Liver (tissue), 9 donors: ENCODE data around the gene SGPL1. TPM values are rescaled to one million over a fixed set of nuclear protein-coding genes. Genes with fewer than 3 reads are reported as not detected.

Experiments
- DNase-seq: peaks from one replicate; pipeline ENCODE4 v3.0.0-alpha.2; 2017; ENCODE audit warnings: low spot score
- H3K27ac ChIP-seq, 2 donors: one replicate each; pipeline ENCODE4 v1.7.0; 2013; ENCODE audit warnings: inconsistent platforms in 2 of 2, low read length in 2 of 2, control low read depth in 1 of 2, low read depth in 1 of 2, mild to moderate bottlenecking in 1 of 2
- H3K27me3 ChIP-seq, 4 donors: one replicate each; pipeline versions ENCODE4 v1.6.1 to v1.7.0; 2013; ENCODE audit warnings: low read length in 3 of 4, inconsistent platforms in 1 of 4, mild to moderate bottlenecking in 1 of 4, moderate library complexity in 1 of 4; ENCODE audit not compliant: control insufficient read depth in 4 of 4, insufficient read depth in 4 of 4
- H3K36me3 ChIP-seq, 4 donors: one replicate each; pipeline versions ENCODE4 v1.6.1 to v1.7.0; 2013; ENCODE audit warnings: low read length in 3 of 4, mild to moderate bottlenecking in 3 of 4, low read depth in 1 of 4, moderate library complexity in 1 of 4; ENCODE audit not compliant: control insufficient read depth in 4 of 4, insufficient read depth in 3 of 4
- H3K4me1 ChIP-seq, 4 donors: one replicate each; pipeline versions ENCODE4 v1.6.1 to v1.7.0; 2013; ENCODE audit warnings: low read length in 3 of 4, mild to moderate bottlenecking in 3 of 4, moderate library complexity in 1 of 4; ENCODE audit not compliant: control insufficient read depth in 4 of 4, insufficient read depth in 4 of 4
- H3K4me3 ChIP-seq, 3 donors: one replicate each; pipeline versions ENCODE4 v1.6.1 to v1.7.0; 2013; ENCODE audit warnings: low read length in 3 of 3, control low read depth in 1 of 3, low read depth in 1 of 3, mild to moderate bottlenecking in 1 of 3
- H3K9ac ChIP-seq, 2 donors: one replicate each; pipeline ENCODE4 v1.7.0; 2013; ENCODE audit warnings: low read length in 2 of 2, mild to moderate bottlenecking in 2 of 2, moderate library complexity in 2 of 2, control low read depth in 1 of 2, low read depth in 1 of 2
- H3K9me3 ChIP-seq, 4 donors: one replicate each; pipeline versions ENCODE4 v1.6.1 to v1.7.0; 2013; ENCODE audit warnings: low read length in 3 of 4; ENCODE audit not compliant: control insufficient read depth in 4 of 4
- ATF3 ChIP-seq: IDR thresholded peaks from 2 replicates; pipeline ENCODE4 v1.6.1; 2016; ENCODE audit warnings: antibody characterized with exemption
- CTCF ChIP-seq: fragments of 150-350 bp; IDR thresholded peaks from 2 replicates; pipeline ENCODE4 v1.5.1; 2017; ENCODE audit warnings: improper control_type of control experiment, low read depth, low read length; ENCODE audit not compliant: missing input control
- EGR1 ChIP-seq, 2 donors: IDR thresholded peaks; 2 replicates each; pipeline ENCODE4 v1.6.1; 2016 to 2018; ENCODE audit warnings: antibody characterized with exemption in 2 of 2, low read depth in 2 of 2
- FOXA1 ChIP-seq: IDR thresholded peaks from 2 replicates; pipeline ENCODE4 v1.6.1; 2016; ENCODE audit warnings: antibody characterized with exemption
- FOXA2 ChIP-seq: IDR thresholded peaks from 2 replicates; pipeline ENCODE4 v1.6.1; 2016; ENCODE audit warnings: antibody characterized with exemption
- GABPA ChIP-seq, 2 donors: IDR thresholded peaks in 1 of 2; conservative IDR thresholded peaks in 1 of 2; 2 replicates each; pipeline ENCODE4 v1.6.1; 2016; ENCODE audit warnings: antibody characterized with exemption in 2 of 2, mild to moderate bottlenecking in 1 of 2, moderate library complexity in 1 of 2
- HNF4G ChIP-seq: IDR thresholded peaks from 2 replicates; pipeline ENCODE4 v1.6.1; 2016; ENCODE audit warnings: antibody characterized with exemption
- JUND ChIP-seq, 2 donors: IDR thresholded peaks; 2 replicates each; pipeline ENCODE4 v1.6.1; 2016; ENCODE audit warnings: antibody characterized with exemption in 2 of 2
- MAX ChIP-seq: IDR thresholded peaks from 2 replicates; pipeline ENCODE4 v1.6.1; 2016; ENCODE audit warnings: antibody characterized with exemption
- NR2F2 ChIP-seq: IDR thresholded peaks from 2 replicates; pipeline ENCODE4 v1.6.1; 2016; ENCODE audit warnings: antibody characterized with exemption
- RAD21 ChIP-seq, 2 donors: IDR thresholded peaks; 2 replicates each; pipeline ENCODE4 v1.6.1; 2016; ENCODE audit warnings: antibody characterized with exemption in 2 of 2, mild to moderate bottlenecking in 2 of 2
- REST ChIP-seq: IDR thresholded peaks from 2 replicates; pipeline ENCODE4 v1.6.1; 2016; ENCODE audit warnings: antibody characterized with exemption, mild to moderate bottlenecking
- RXRA ChIP-seq, 2 donors: IDR thresholded peaks; 2 replicates each; pipeline ENCODE4 v1.6.1; 2017 to 2018; ENCODE audit warnings: antibody characterized with exemption in 2 of 2, mild to moderate bottlenecking in 1 of 2
- TAF1 ChIP-seq: conservative IDR thresholded peaks from 2 replicates; pipeline ENCODE4 v1.6.1; 2016; ENCODE audit warnings: antibody characterized with exemption, mild to moderate bottlenecking
- YY1 ChIP-seq: IDR thresholded peaks from 2 replicates; pipeline ENCODE4 v1.6.1; 2016; ENCODE audit warnings: antibody characterized with exemption, mild to moderate bottlenecking
- ZBTB33 ChIP-seq: IDR thresholded peaks from 2 replicates; pipeline ENCODE4 v1.6.1; 2016; ENCODE audit warnings: antibody characterized with exemption
- WGBS: extraction: QIAGEN DNeasy Blood & Tissue Kit; methylation state at CpG from one replicate; pipeline ENCODE4 v1.1.7; 2013; 5-methylcytosine and 5-hydroxymethylcytosine counted together
- polyA plus RNA-seq, 2 donors: library from polyadenylated mRNA; stranded (reverse) in 1 of 2; unstranded in 1 of 2; fragments of 200-250 nt in 1 of 2; fragments of >200 nt in 1 of 2; fragmentation: Nextera tagmentation in 1 of 2; extraction: Ambion mirVana in 1 of 2; gene quantifications; one replicate each; pipeline versions ENCODE4 v1.2.1 to v1.2.3, GENCODE V29; 2013 to 2015
- total RNA-seq, 2 donors: library from RNA; depleted of rRNA; stranded (reverse); fragments of >200 nt; gene quantifications; one replicate each; pipeline ENCODE4 v1.2.3, GENCODE V29; 2014
- donor health status: healthy.
- donor health status: healthy.
- donor health status: healthy.
- donor health status: healthy.
- donor health status: healthy.

Gene SGPL1
- total and polyA plus RNA-seq, 4 donors: 11.8 to 37.1 (median 16.8) TPM

DNA sequence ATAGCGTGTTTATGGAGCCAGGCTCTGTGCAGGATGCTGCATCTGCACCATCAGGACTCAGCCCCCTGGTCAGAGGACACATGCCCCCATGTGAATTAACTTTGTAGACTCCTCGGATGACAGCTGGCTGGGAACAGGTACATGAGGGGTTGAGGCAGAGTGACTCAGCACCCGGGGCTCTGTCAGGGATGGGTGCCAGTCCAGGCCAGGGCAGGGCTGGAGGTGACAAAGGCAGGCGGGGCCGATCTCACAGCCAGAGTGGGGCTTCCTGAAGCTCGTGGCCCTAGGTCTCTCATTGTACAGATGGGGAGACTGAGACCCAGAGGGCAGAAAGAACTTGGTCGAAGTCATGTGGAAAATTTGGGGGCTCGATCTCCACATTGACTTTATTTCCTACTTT lies 107.9 kb downstream of the SGPL1 start:
- H3K9me3 ChIP-seq: no peaks in the 10 kb centered on the region
- no peaks in the 10 kb centered on the region for H3K4me1 ChIP-seq
- DNase-seq: no peak
- no peak overlapping the region for H3K9ac ChIP-seq
- H3K27ac ChIP-seq: no peak overlapping the region
- H3K4me3 ChIP-seq: no peak overlapping the region
- WGBS: 85% methylated on average over 8 of the region's 8 CpGs
- no peak for TF ChIP-seq REST
- TF ChIP-seq NR2F2: no peak
- TF ChIP-seq JUND (IDR thresholded peaks at IDR 0.05): no peak
- TF ChIP-seq CTCF: no peak
- TF ChIP-seq GABPA (IDR thresholded peaks at IDR 0.05 in 1 of 2, conservative IDR thresholded peaks at IDR 0.05 in 1 of 2): no peak
- no peak for TF ChIP-seq ATF3
- H3K27me3 ChIP-seq: no peaks in the 10 kb centered on the region
- H3K36me3 ChIP-seq: no peaks in the 10 kb centered on the region

DNA sequence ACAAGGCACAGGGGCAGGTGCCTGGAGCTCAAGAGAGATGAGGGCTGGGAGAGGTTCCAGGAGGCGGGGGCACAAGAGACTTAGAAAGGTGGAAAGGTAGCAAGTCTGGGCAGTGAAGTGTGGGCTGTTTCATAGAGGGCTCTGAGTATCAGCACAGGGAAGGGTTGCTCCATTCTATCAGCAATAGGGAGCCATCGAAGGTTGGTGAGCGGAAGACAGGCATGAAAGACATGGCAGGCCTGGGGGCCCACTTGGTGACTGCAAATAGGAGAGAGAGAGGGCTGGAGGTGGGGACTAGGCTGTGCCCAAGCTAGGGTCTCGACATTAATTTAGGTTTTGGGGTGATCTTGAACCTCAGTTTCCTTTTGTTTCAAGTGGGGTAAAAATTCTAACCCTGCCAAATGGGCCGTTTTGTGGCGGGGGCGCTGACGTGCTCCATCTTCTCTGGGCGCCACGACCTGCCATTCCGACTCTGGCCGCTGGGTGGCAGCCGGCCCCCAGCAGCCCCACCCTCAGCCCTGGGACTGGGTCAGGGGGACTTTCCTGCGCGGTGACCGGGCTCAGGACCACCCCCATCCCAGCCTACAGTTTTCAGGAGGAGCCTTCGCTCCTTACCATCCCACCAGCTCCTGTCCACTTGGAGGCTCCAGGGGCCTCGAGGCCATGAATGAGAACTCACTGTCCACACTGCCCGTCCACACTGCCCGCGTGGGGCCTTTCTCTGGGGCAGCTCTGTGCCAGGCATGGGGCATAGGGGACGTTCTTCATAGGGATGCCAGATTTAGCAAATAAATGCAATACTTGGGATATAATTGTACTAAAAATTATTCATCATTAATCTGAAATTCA lies 109.9 kb downstream of the SGPL1 start:
- Histone ChIP-seq H3K4me1 (no peaks in the 10 kb centered on the region), H3K4me3 (no peak overlapping the region), H3K9ac (no peak overlapping the region), H3K9me3 (no peaks in the 10 kb centered on the region), H3K36me3 (no peaks in the 10 kb centered on the region), H3K27me3 (no peaks in the 10 kb centered on the region), H3K27ac (no peak overlapping the region)
- peak; percentile 66 for DNase-seq
- 26% methylated on average over 22 of the region's 22 CpGs for WGBS
- TF ChIP-seq EGR1 (IDR thresholded peaks at IDR 0.05; ENCODE audit: low read depth in 2 of 2) (no peak), FOXA1 (no peak), RAD21 (IDR thresholded peaks at IDR 0.05) (peak; percentile 81 to 88), HNF4G (no peak), MAX (no peak), FOXA2 (no peak), YY1 (no peak), ZBTB33 (no peak), TAF1 (no peak), ATF3 (no peak), CTCF (peak; percentile 71), RXRA (IDR thresholded peaks at IDR 0.05) (no peak), JUND (IDR thresholded peaks at IDR 0.05) (no peak), GABPA (IDR thresholded peaks at IDR 0.05 in 1 of 2, conservative IDR thresholded peaks at IDR 0.05 in 1 of 2) (no peak), REST (no peak)
